WTC11 (cell line): ENCODE data around the gene IGFBP5. TPM values are rescaled to one million over a fixed set of nuclear protein-coding genes. Genes with fewer than 3 reads are reported as not detected.

Experiments
- ATAC-seq: fragments of 200-7000 bp; cut with Tn5 transposase; 2 replicates; pipeline ENCODE4 v1.10.0; 2021; ENCODE audit warnings: mild to moderate bottlenecking, moderate library complexity
- CTCF ChIA-PET: fragments of 300-600 bp; sonication (Branson Sonifier 250); formaldehyde crosslinking; loops from one replicate; lab custom pipeline; 2021; ENCODE audit warnings: antibody characterized with exemption; lab: Charles Lee
- POLR2A ChIA-PET: fragments of 350-600 bp; sonication (Branson Sonifier 250); formaldehyde crosslinking; loops from one replicate; lab custom pipeline; 2021; ENCODE audit warnings: antibody characterized with exemption; lab: Charles Lee
- DNase-seq: peaks from one replicate; pipeline ENCODE4 v3.0.0; 2021; ENCODE audit warnings: low spot score
- H3K27ac Mint-ChIP-seq: 2 replicates; pipeline ENCODE4 v1.8.0; 2021; ENCODE audit warnings: mixed read lengths
- H3K27me3 Mint-ChIP-seq: 2 replicates; pipeline ENCODE4 v1.8.0; 2021; ENCODE audit warnings: low read depth, mild to moderate bottlenecking, moderate library complexity, mixed read lengths
- H3K36me3 Mint-ChIP-seq: 2 replicates; pipeline ENCODE4 v1.8.0; 2021; ENCODE audit warnings: mixed read lengths
- H3K4me1 Mint-ChIP-seq: 2 replicates; pipeline ENCODE4 v1.8.0; 2022; ENCODE audit warnings: mixed read lengths
- H3K4me3 Mint-ChIP-seq: 2 replicates; pipeline ENCODE4 v1.8.0; 2021; ENCODE audit warnings: mild to moderate bottlenecking, moderate library complexity, mixed read lengths
- H3K9me3 Mint-ChIP-seq: 2 replicates; pipeline ENCODE4 v1.8.0; 2021; ENCODE audit warnings: mixed read lengths
- E2F5 ChIP-seq: sonication (generic); formaldehyde crosslinking; IDR thresholded peaks from 2 replicates; pipeline ENCODE4 v1.8.1; 2022; ENCODE audit warnings: mild to moderate bottlenecking, moderate library complexity, missing genetic modification reagents
- ESRRA ChIP-seq: sonication (generic); formaldehyde crosslinking; IDR thresholded peaks from 2 replicates; pipeline ENCODE4 v1.8.1; 2022; ENCODE audit warnings: mild to moderate bottlenecking, missing genetic modification reagents, borderline replicate concordance
- FOXJ3 ChIP-seq: sonication (generic); formaldehyde crosslinking; IDR thresholded peaks from 2 replicates; pipeline ENCODE4 v1.9.0; 2021; ENCODE audit warnings: missing genetic modification reagents, mild to moderate bottlenecking, borderline replicate concordance
- FOXK1 ChIP-seq: sonication (generic); formaldehyde crosslinking; IDR thresholded peaks from 2 replicates; pipeline ENCODE4 v1.8.0; 2022; ENCODE audit warnings: mild to moderate bottlenecking, moderate library complexity, missing genetic modification reagents
- IRF2 ChIP-seq: sonication (generic); formaldehyde crosslinking; IDR thresholded peaks from 2 replicates; pipeline ENCODE4 v1.8.0; 2022; ENCODE audit warnings: low read depth, missing genetic modification reagents, borderline replicate concordance
- JAZF1 ChIP-seq: fragments of 250-450 bp; sonication (Bioruptor Pico); IDR thresholded peaks from 2 replicates; pipeline ENCODE4 v1.9.0; 2021; ENCODE audit warnings: moderate library complexity, mild to moderate bottlenecking, inconsistent platforms
- MAX ChIP-seq: sonication (generic); formaldehyde crosslinking; IDR thresholded peaks from 2 replicates; pipeline ENCODE4 v1.8.0; 2022; ENCODE audit warnings: mild to moderate bottlenecking, missing genetic modification reagents
- MLX ChIP-seq: sonication (generic); formaldehyde crosslinking; IDR thresholded peaks from 2 replicates; pipeline ENCODE4 v1.8.1; 2023; ENCODE audit warnings: mild to moderate bottlenecking, missing genetic modification reagents, moderate library complexity
- PRRX2 ChIP-seq: fragments of 250-450 bp; sonication (Bioruptor Pico); IDR thresholded peaks from 2 replicates; pipeline ENCODE4 v1.8.0; 2021; ENCODE audit warnings: mild to moderate bottlenecking
- RORB ChIP-seq: fragments of 250-450 bp; sonication (Bioruptor Pico); IDR thresholded peaks from 2 replicates; pipeline ENCODE4 v1.9.0; 2021; ENCODE audit warnings: mild to moderate bottlenecking
- SOX15 ChIP-seq: fragments of 250-450 bp; sonication (Bioruptor Pico); IDR thresholded peaks from 2 replicates; pipeline ENCODE4 v1.9.0; 2021; ENCODE audit warnings: mild to moderate bottlenecking
- SP1 ChIP-seq: sonication (generic); formaldehyde crosslinking; conservative IDR thresholded peaks from 2 replicates; pipeline ENCODE4 v1.8.1; 2022; ENCODE audit warnings: missing genetic modification reagents
- TCF7 ChIP-seq: sonication (generic); formaldehyde crosslinking; IDR thresholded peaks from 2 replicates; pipeline ENCODE4 v1.8.0; 2022; ENCODE audit warnings: mild to moderate bottlenecking, low read depth, missing genetic modification reagents, moderate library complexity
- TEAD4 ChIP-seq: sonication (generic); formaldehyde crosslinking; IDR thresholded peaks from 2 replicates; pipeline ENCODE4 v1.8.0; 2022; ENCODE audit warnings: mild to moderate bottlenecking, missing genetic modification reagents
- ZNF138 ChIP-seq: sonication (generic); formaldehyde crosslinking; conservative IDR thresholded peaks from 2 replicates; pipeline ENCODE4 v1.8.1; 2022; ENCODE audit warnings: mild to moderate bottlenecking, moderate library complexity, missing genetic modification reagents
- ZNF263 ChIP-seq: sonication (generic); formaldehyde crosslinking; IDR thresholded peaks from 2 replicates; pipeline ENCODE4 v1.8.1; 2022; ENCODE audit warnings: low read depth, mild to moderate bottlenecking, moderate library complexity, missing genetic modification reagents
- ZNF281 ChIP-seq: sonication (generic); formaldehyde crosslinking; IDR thresholded peaks from 2 replicates; pipeline ENCODE4 v1.8.0; 2023; ENCODE audit warnings: mild to moderate bottlenecking, missing genetic modification reagents
- ZNF416 ChIP-seq: fragments of 250-450 bp; sonication (Bioruptor Pico); IDR thresholded peaks from 2 replicates; pipeline ENCODE4 v1.9.0; 2021; ENCODE audit warnings: mild to moderate bottlenecking, inconsistent platforms
- ZNF671 ChIP-seq: fragments of 250-450 bp; sonication (Bioruptor Pico); IDR thresholded peaks from 2 replicates; pipeline ENCODE4 v1.8.0; 2021; ENCODE audit warnings: mild to moderate bottlenecking
- total RNA-seq: library from RNA; stranded (reverse); gene quantifications from 3 replicates; pipeline ENCODE4 v1.2.3, GENCODE V29; 2021
- TF ChIP-seq, protein P1 (sequence below): sonication (generic); formaldehyde crosslinking; IDR thresholded peaks from 2 replicates; pipeline ENCODE4 v1.8.1; 2022; ENCODE audit warnings: low read depth, mild to moderate bottlenecking, moderate library complexity, missing genetic modification reagents, borderline replicate concordance
- TF ChIP-seq, protein P2 (sequence below): sonication (generic); formaldehyde crosslinking; IDR thresholded peaks from 2 replicates; pipeline ENCODE4 v1.8.0; 2022; ENCODE audit warnings: mild to moderate bottlenecking, missing genetic modification reagents
- TF ChIP-seq, protein P3 (sequence below): fragments of 250-450 bp; sonication (Bioruptor Pico); IDR thresholded peaks from 2 replicates; pipeline ENCODE4 v1.9.0; 2021; ENCODE audit warnings: mild to moderate bottlenecking, borderline replicate concordance

The IGFBP5 gene
- total RNA-seq, 1 experiment from 2014 or later: 5.3 TPM

DNA sequence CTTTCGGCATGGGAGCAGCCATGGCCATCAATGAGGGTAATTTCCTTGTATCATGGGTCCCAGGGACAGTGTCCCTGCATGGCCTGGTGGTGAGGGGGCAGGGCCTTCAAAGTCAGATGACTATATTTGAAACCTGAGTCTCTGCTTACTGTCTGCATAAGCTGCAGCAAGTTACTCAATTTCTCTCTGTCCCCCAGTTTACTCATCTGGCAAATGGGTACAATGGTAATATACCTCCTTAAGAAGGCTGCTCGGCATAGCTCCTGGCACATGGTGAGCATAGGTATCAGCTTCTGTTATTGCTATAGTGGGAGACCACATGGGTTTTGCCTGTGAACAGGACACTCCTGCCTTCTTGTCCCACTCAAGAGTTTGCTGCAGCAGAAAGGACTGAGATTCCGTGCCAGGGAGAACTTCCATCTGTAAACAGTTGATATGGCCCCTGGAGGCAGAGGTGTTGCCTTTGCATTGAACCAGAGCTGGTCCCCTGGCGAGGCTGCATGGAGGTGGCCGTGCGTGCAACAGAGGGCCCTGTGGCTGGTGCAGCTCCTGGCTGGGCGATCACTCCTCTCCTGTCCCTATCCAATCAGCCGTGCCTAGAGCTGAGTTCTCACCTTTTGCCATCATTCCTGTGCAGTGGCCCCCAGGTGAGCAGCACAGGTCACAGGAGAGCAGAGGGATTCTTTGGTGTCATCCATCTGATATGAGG is 22.7 kb upstream of the IGFBP5 start:
- Mint-ChIP-seq H3K9me3 (no peaks in the 10 kb centered on the region), H3K4me3 (no peak overlapping the region), H3K4me1 (peaks cover 7% of the 10 kb centered on the region), H3K36me3 (no peaks in the 10 kb centered on the region), H3K27me3 (no peaks in the 10 kb centered on the region), H3K27ac (no peak overlapping the region)
- TF ChIP-seq, protein P1, sequence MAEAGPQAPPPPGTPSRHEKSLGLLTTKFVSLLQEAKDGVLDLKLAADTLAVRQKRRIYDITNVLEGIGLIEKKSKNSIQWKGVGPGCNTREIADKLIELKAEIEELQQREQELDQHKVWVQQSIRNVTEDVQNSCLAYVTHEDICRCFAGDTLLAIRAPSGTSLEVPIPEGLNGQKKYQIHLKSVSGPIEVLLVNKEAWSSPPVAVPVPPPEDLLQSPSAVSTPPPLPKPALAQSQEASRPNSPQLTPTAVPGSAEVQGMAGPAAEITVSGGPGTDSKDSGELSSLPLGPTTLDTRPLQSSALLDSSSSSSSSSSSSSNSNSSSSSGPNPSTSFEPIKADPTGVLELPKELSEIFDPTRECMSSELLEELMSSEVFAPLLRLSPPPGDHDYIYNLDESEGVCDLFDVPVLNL (CRISPR knock-in tag): no peak
- TF ChIP-seq JAZF1 (CRISPR knock-in tag): no peak
- no peak for TF ChIP-seq SOX15
- TF ChIP-seq PRRX2: no peak
- TF ChIP-seq E2F5 (CRISPR knock-in tag): no peak
- no peak for TF ChIP-seq TEAD4
- DNase-seq (no peak), ATAC-seq (no peak)
- ChIA-PET POLR2A (no interaction called here), CTCF (no interaction called here)

DNA sequence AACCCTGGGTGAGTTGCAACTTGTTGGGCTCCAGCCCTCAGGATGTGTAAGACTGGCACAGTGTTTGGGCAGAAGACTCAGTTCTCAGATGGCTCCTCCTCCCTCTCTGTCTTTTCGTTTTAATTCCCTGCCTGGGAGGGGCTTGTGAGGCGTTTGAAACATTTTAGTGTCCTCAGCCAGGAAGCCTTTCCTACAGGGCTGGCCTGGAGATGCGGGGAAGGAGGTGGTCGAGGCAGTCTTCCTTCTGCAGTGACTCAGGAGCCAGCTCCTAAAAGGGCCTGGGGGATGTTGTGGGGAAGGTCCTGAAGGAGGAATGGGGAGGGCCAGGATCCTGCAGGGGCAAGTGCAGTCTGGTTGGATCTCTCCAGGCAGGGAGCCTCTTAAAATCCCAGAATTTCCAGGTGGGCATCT is 22.1 kb upstream of the IGFBP5 start:
- Mint-ChIP-seq H3K9me3 (no peaks in the 10 kb centered on the region), H3K27ac (no peak overlapping the region), H3K27me3 (no peaks in the 10 kb centered on the region; the same call in 1 of the 2 replicates), H3K4me1 (peaks cover 7% of the 10 kb centered on the region), H3K36me3 (no peaks in the 10 kb centered on the region), H3K4me3 (no peak overlapping the region)
- ATAC-seq (peak; percentile 64), DNase-seq (no peak)
- CTCF ChIA-PET: no interaction called here
- POLR2A ChIA-PET: no interaction called here
- TF ChIP-seq TCF7 (CRISPR knock-in tag) (no peak), ESRRA (CRISPR knock-in tag) (no peak), ZNF671 (CRISPR knock-in tag) (no peak), ZNF263 (CRISPR knock-in tag) (no peak), FOXJ3 (no peak), RORB (CRISPR knock-in tag) (no peak), ZNF138 (CRISPR knock-in tag) (no peak), MLX (CRISPR knock-in tag) (no peak), SOX15 (no peak), MAX (no peak), E2F5 (CRISPR knock-in tag) (no peak), ZNF281 (CRISPR knock-in tag) (no peak), ZNF416 (no peak), SP1 (CRISPR knock-in tag) (no peak), IRF2 (CRISPR knock-in tag) (no peak), FOXK1 (CRISPR knock-in tag) (no peak)
- TF ChIP-seq, protein P2, sequence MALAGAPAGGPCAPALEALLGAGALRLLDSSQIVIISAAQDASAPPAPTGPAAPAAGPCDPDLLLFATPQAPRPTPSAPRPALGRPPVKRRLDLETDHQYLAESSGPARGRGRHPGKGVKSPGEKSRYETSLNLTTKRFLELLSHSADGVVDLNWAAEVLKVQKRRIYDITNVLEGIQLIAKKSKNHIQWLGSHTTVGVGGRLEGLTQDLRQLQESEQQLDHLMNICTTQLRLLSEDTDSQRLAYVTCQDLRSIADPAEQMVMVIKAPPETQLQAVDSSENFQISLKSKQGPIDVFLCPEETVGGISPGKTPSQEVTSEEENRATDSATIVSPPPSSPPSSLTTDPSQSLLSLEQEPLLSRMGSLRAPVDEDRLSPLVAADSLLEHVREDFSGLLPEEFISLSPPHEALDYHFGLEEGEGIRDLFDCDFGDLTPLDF: no peak
- TF ChIP-seq, protein P3, sequence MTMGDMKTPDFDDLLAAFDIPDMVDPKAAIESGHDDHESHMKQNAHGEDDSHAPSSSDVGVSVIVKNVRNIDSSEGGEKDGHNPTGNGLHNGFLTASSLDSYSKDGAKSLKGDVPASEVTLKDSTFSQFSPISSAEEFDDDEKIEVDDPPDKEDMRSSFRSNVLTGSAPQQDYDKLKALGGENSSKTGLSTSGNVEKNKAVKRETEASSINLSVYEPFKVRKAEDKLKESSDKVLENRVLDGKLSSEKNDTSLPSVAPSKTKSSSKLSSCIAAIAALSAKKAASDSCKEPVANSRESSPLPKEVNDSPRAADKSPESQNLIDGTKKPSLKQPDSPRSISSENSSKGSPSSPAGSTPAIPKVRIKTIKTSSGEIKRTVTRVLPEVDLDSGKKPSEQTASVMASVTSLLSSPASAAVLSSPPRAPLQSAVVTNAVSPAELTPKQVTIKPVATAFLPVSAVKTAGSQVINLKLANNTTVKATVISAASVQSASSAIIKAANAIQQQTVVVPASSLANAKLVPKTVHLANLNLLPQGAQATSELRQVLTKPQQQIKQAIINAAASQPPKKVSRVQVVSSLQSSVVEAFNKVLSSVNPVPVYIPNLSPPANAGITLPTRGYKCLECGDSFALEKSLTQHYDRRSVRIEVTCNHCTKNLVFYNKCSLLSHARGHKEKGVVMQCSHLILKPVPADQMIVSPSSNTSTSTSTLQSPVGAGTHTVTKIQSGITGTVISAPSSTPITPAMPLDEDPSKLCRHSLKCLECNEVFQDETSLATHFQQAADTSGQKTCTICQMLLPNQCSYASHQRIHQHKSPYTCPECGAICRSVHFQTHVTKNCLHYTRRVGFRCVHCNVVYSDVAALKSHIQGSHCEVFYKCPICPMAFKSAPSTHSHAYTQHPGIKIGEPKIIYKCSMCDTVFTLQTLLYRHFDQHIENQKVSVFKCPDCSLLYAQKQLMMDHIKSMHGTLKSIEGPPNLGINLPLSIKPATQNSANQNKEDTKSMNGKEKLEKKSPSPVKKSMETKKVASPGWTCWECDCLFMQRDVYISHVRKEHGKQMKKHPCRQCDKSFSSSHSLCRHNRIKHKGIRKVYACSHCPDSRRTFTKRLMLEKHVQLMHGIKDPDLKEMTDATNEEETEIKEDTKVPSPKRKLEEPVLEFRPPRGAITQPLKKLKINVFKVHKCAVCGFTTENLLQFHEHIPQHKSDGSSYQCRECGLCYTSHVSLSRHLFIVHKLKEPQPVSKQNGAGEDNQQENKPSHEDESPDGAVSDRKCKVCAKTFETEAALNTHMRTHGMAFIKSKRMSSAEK (CRISPR knock-in tag): no peak
